ENCODE results near the gene NCOA7.

DNA sequence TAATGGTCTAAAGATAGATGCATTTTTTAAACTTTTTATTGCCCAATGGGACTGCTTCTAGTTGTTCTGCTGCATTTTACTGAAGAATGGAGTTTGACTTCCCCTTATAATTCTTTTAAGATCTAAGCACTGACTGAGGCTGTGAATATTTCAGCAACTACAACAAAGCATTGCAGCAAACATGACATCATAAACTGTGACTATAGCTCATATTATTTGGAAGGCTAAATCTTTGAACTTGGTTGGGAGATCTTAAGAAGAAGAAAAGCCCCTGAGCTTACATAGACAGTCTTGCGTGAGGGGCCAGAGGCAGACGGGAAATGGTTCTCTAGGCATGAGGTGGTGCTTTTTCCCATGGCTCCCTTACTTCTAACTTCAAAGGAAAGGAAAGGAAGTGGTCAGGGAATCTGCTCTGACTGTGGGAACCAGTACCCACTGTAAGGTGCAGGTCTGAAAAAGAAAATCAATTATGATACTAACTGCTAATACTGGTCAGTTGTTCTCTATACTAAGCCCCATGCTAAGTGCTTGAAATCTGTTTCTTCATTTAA is 26.6 kb upstream of the NCOA7 start:
- TF ChIP-seq CTCF (IDR thresholded peaks at IDR 0.05) (no peak), POLR2AphosphoS5 (IDR thresholded peaks at IDR 0.05) (no peak), POLR2A (IDR thresholded peaks at IDR 0.05) (no peak)
